HL-60 (cell line): ENCODE results near the gene LRP1B.

Experiments used
- DNase-seq, 2 experiments: peaks; one replicate each; pipeline ENCODE4 v3.0.0-alpha.2; 2010 to 2020; ENCODE audit warnings: low read depth in 1 of 2, low spot score in 1 of 2
- H3K27ac ChIP-seq: fragments of 250-450 bp; sonication (Bioruptor Pico); replicated peaks from 2 replicates; pipeline ENCODE4 v1.5.1; 2020; ENCODE audit warnings: mild to moderate bottlenecking, moderate library complexity
- H3K27me3 ChIP-seq: fragments of 250-450 bp; sonication (Bioruptor Pico); 2 replicates; pipeline ENCODE4 v1.5.1; 2021; ENCODE audit warnings: mild to moderate bottlenecking, moderate library complexity; ENCODE audit not compliant: insufficient read depth, poor library complexity, severe bottlenecking
- H3K4me3 ChIP-seq: replicated peaks from 2 replicates; pipeline ENCODE4 v1.5.1; 2011; ENCODE audit warnings: mild to moderate bottlenecking, control low read depth, low read length; ENCODE audit not compliant: insufficient read depth
- CTCF ChIP-seq: IDR thresholded peaks from one replicate; pipeline ENCODE4 v1.5.1; 2011; ENCODE audit warnings: low read length, control low read depth, inconsistent platforms; ENCODE audit not compliant: insufficient read depth
- GABPA ChIP-seq: IDR thresholded peaks from 2 replicates; pipeline ENCODE4 v1.6.1; 2012; ENCODE audit warnings: low read depth
- POLR2AphosphoS5 ChIP-seq: IDR thresholded peaks from 2 replicates; pipeline ENCODE4 v1.6.1; 2012; ENCODE audit warnings: low read depth
- REST ChIP-seq: IDR thresholded peaks from 2 replicates; pipeline ENCODE4 v1.6.1; 2012; ENCODE audit warnings: low read depth; ENCODE audit not compliant: insufficient replicate concordance
- SPI1 ChIP-seq: IDR thresholded peaks from 2 replicates; pipeline ENCODE4 v1.6.1; 2012; ENCODE audit warnings: low read depth, mild to moderate bottlenecking, borderline replicate concordance

Gene LRP1B

GRCh38 chr2:140998577-140998976 is 1132.2 kb downstream of the LRP1B start:
- Histone ChIP-seq H3K27me3 (no peaks in the 10 kb centered on the region), H3K4me3 (no peak overlapping the region), H3K27ac (no peak overlapping the region)
- TF ChIP-seq SPI1 (no peak), REST (no peak), POLR2AphosphoS5 (no peak), CTCF (no peak)
- DNase-seq = no peak

- H3K27ac ChIP-seq = no peak overlapping the region
- TF ChIP-seq REST (no peak), POLR2AphosphoS5 (no peak), CTCF (no peak), GABPA (no peak), SPI1 (no peak)
- H3K4me3 ChIP-seq = no peak overlapping the region
- DNase-seq = no peak
- no peaks in the 10 kb centered on the region for H3K27me3 ChIP-seq
Measured at GRCh38 chr2:140998017-140998416, 1132.8 kb downstream of the LRP1B start.

- H3K27me3 ChIP-seq = no peaks in the 10 kb centered on the region
- no peak for TF ChIP-seq REST
- no peak overlapping the region for H3K4me3 ChIP-seq
- no peak for DNase-seq
- H3K27ac ChIP-seq = no peak overlapping the region
Measured at GRCh38 chr2:140994856-140995255, 1136.0 kb downstream of the LRP1B start.

GRCh38 chr2:140990416-140990815 is 1140.4 kb downstream of the LRP1B start:
- no peak overlapping the region for H3K27ac ChIP-seq
- no peak overlapping the region for H3K4me3 ChIP-seq
- DNase-seq = no peak
- no peaks in the 10 kb centered on the region for H3K27me3 ChIP-seq
- TF ChIP-seq SPI1 (no peak), REST (no peak), POLR2AphosphoS5 (no peak), CTCF (no peak), GABPA (no peak)
